ENCODE measurements around the gene DLGAP1. TPM values are rescaled to one million over a fixed set of nuclear protein-coding genes. Genes with fewer than 3 reads are reported as not detected.

Gene DLGAP1
- total RNA-seq, 1 donor from 2014 or later = 0.05 TPM

- DNase-seq (ENCODE audit: extremely low spot score, unreplicated experiment) = no peak
- peaks cover 45% of the 10 kb centered on the region for H3K4me1 Mint-ChIP-seq (ENCODE audit: unreplicated experiment)
- no peaks in the 10 kb centered on the region for H3K9me3 Mint-ChIP-seq (ENCODE audit: unreplicated experiment)
- TF ChIP-seq CTCF (IDR thresholded peaks at IDR 0.05) = no peak
- H3K36me3 Mint-ChIP-seq (ENCODE audit: unreplicated experiment) = no peaks in the 10 kb centered on the region
- H3K27ac Mint-ChIP-seq (ENCODE audit: unreplicated experiment) = peak overlapping the region; percentile 98
- H3K4me3 Mint-ChIP-seq (ENCODE audit: unreplicated experiment) = peak overlapping the region; percentile 94
- H3K27me3 Mint-ChIP-seq (ENCODE audit: unreplicated experiment) = no peaks in the 10 kb centered on the region
Measured at GRCh38 chr18:3450799-3451182, 1004.3 kb downstream of the DLGAP1 start.

GRCh38 chr18:3450012-3450798, 1004.9 kb downstream of the DLGAP1 start, which contains the start of gene TGIF1:
Gene TGIF1, plus strand, starts transcription at chr18:3450172. Its CDS starts 318 bp downstream, at chr18:3450490.
- no peaks in the 10 kb centered on the region for H3K27me3 Mint-ChIP-seq (ENCODE audit: unreplicated experiment)
- peak within 1 kb of the TSS; percentile 94 for H3K4me3 Mint-ChIP-seq (ENCODE audit: unreplicated experiment)
- H3K4me1 Mint-ChIP-seq (ENCODE audit: unreplicated experiment) = peaks cover 41% of the 10 kb centered on the region
- no peak for TF ChIP-seq CTCF (IDR thresholded peaks at IDR 0.05)
- peak; percentile 91 for DNase-seq (ENCODE audit: extremely low spot score, unreplicated experiment)
- peak within 1 kb of the TSS; percentile 99 for H3K27ac Mint-ChIP-seq (ENCODE audit: unreplicated experiment)
- H3K36me3 Mint-ChIP-seq (ENCODE audit: unreplicated experiment) = no peaks in the 10 kb centered on the region
- no peaks in the 10 kb centered on the region for H3K9me3 Mint-ChIP-seq (ENCODE audit: unreplicated experiment)

GRCh38 chr18:3449512-3450011, 1005.5 kb downstream of the DLGAP1 start:
- no peak for TF ChIP-seq CTCF (IDR thresholded peaks at IDR 0.05)
- Mint-ChIP-seq H3K4me1 (ENCODE audit: unreplicated experiment) (peaks cover 38% of the 10 kb centered on the region), H3K9me3 (ENCODE audit: unreplicated experiment) (no peaks in the 10 kb centered on the region), H3K36me3 (ENCODE audit: unreplicated experiment) (no peaks in the 10 kb centered on the region), H3K4me3 (ENCODE audit: unreplicated experiment) (peak overlapping the region; percentile 87), H3K27me3 (ENCODE audit: unreplicated experiment) (no peaks in the 10 kb centered on the region), H3K27ac (ENCODE audit: unreplicated experiment) (peak overlapping the region; percentile 99)
- peak; percentile 94 for DNase-seq (ENCODE audit: extremely low spot score, unreplicated experiment)

GRCh38 chr18:3448838-3449511, 1006.1 kb downstream of the DLGAP1 start:
- H3K27ac Mint-ChIP-seq (ENCODE audit: unreplicated experiment) = peak overlapping the region; percentile 99
- DNase-seq (ENCODE audit: extremely low spot score, unreplicated experiment) = peak; percentile 77
- peaks cover 32% of the 10 kb centered on the region for H3K4me1 Mint-ChIP-seq (ENCODE audit: unreplicated experiment)

More at GRCh38 chr18:3448838-3449511, 1006.1 kb downstream of the DLGAP1 start:
- Mint-ChIP-seq H3K9me3 (ENCODE audit: unreplicated experiment) (no peaks in the 10 kb centered on the region), H3K4me3 (ENCODE audit: unreplicated experiment) (peak overlapping the region; percentile 87), H3K27me3 (ENCODE audit: unreplicated experiment) (no peaks in the 10 kb centered on the region), H3K36me3 (ENCODE audit: unreplicated experiment) (no peaks in the 10 kb centered on the region)
- no peak for TF ChIP-seq CTCF (IDR thresholded peaks at IDR 0.05)
